Measurements from ENCODE around the gene ATP5F1D. TPM values are rescaled to one million over a fixed set of nuclear protein-coding genes. Genes with fewer than 3 reads are reported as not detected.

Gene ATP5F1D
- total RNA-seq, 1 donor: 12.1 TPM

DNA sequence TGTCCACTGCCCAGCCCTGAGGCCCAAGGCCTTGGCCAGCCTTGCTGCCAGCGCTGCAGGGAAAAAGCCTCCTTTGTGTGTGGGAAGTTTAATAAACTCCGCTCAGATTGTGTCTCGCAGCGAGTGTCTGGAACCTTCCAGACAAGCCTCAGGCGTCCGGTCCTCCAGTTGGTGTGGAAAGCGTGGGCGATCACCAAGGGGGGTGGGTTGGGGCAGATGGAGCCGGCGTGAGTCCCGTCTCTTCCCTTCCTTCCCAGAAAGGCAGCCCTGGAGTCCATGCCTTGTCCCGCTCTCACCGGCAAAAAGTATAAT, 31.4 kb upstream of the ATP5F1D start:
- TF ChIP-seq, protein P1, sequence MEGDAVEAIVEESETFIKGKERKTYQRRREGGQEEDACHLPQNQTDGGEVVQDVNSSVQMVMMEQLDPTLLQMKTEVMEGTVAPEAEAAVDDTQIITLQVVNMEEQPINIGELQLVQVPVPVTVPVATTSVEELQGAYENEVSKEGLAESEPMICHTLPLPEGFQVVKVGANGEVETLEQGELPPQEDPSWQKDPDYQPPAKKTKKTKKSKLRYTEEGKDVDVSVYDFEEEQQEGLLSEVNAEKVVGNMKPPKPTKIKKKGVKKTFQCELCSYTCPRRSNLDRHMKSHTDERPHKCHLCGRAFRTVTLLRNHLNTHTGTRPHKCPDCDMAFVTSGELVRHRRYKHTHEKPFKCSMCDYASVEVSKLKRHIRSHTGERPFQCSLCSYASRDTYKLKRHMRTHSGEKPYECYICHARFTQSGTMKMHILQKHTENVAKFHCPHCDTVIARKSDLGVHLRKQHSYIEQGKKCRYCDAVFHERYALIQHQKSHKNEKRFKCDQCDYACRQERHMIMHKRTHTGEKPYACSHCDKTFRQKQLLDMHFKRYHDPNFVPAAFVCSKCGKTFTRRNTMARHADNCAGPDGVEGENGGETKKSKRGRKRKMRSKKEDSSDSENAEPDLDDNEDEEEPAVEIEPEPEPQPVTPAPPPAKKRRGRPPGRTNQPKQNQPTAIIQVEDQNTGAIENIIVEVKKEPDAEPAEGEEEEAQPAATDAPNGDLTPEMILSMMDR (IDR thresholded peaks at IDR 0.05; ENCODE audit: insufficient read depth, low read depth, low read length): no peak
- no peak overlapping the region for H3K4me3 ChIP-seq (ENCODE audit: low read depth, low read length)
- no peak for DNase-seq (ENCODE audit: low read depth)

DNA sequence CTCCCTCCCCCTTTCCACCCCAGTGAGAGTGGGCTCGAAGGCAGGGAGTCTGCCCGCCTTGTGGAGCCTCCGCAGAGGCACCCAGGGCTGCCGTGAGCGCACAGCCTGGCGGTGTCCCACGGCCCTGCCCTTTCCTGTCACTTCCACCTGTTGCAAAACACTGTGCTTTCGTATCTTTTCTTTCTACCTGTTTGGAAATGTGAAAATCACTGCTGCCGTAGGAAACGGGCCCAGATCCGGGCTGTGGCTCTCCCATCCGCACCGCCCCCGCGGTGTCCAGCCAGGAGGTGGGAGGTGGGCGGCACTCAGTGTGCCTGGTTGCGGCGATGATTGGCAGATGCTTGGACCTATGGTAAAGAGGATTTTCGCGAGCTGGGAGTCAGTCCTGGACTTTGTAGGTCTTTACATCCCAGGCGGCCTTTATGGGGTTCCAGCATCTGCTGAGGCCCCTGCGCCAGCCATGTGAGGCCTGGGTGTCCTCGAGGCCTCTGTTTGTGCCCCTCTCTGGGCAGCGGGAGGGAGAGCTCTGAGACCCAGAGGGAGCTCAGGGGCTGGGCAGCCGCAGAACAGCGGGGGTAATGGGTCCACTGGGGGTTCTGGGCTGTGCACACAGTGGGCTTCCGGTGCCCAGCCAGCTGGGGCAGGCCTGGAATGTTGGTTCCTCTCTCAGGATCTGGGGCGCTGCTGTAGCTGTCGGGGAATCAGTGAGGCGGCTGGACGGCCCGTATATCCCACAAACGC, 29.9 kb upstream of the ATP5F1D start:
- H3K4me3 ChIP-seq (ENCODE audit: low read depth, low read length): no peak overlapping the region
- TF ChIP-seq, protein P1 (IDR thresholded peaks at IDR 0.05; ENCODE audit: insufficient read depth, low read depth, low read length): no peak
- peak; percentile 57 for DNase-seq (ENCODE audit: low read depth)

DNA sequence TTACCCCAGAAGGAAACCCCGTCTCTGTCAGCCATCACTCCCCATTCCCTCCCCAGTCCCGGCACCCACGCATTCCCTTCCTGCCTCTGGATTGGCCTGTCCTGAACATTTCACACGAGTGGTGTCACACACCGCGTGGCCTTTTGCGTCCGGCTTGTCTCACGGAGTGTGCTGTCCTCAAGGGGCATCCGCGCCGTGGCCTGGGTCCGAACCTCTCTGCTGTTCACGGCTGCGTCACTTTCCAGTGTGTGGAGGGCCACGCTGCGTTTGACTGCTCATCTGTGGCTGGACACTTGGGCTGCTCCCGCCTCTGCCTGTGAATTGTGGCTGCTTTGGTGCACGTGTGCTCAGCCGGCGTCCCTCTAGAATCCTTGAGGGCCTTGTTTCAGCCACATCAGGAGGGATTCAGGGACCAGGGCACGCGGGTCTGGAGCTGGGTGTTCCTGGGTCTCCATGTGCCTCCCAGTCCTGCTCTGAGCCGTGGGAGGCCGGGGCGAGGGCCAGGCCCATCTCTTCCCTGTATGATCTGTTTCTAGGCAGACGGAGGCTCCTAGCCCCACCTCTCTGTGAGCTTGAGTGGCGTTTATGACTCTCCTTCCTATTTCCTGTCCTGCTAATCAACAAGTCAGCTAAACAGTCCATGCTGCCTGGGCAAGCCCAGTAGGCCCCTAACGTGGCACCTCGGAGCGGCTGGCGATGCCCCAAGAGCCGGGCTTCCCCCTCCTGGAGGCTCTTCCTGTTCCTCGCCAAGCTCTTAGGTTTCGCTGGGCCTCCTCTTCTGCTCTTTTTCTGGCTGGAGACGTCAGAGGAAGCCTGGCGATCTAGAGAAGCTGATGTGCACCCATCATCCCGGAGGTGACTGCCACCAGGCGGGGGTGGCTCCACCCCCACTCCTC, 27.9 kb upstream of the ATP5F1D start:
- TF ChIP-seq, protein P1 (IDR thresholded peaks at IDR 0.05; ENCODE audit: insufficient read depth, low read depth, low read length): no peak
- DNase-seq (ENCODE audit: low read depth): peak; percentile 92
- H3K4me3 ChIP-seq (ENCODE audit: low read depth, low read length): no peak overlapping the region

DNA sequence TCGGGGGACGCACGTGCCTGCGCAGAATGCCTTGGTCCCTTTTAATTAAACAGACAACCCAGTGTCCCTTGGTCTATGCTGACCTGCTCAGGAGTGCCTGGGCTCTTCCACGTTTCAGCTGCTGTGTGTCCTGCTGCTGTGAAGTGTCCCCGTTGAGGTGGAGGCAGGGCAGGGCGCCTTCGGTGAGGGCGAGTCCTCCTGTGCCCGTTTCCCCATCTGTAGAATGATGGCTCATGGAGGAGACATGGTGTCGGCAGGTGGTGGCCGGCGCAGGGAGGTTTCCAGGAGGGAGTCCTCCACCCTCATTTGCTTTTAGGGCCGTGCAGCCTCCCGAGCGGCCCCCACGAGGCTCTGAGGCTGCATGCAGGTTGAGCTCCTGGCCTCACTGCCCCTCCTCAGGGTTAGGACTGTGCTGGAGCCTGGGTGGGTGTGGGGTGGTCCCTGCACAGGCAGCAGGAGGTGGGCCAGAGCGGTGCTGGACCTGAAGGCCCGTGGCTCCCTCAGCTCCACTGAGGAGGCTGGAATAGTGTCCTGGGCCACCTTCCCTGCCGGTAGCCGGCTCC, 27.2 kb upstream of the ATP5F1D start:
- TF ChIP-seq, protein P1 (IDR thresholded peaks at IDR 0.05; ENCODE audit: insufficient read depth, low read depth, low read length): no peak
- no peak for DNase-seq (ENCODE audit: low read depth)
- H3K4me3 ChIP-seq (ENCODE audit: low read depth, low read length): no peak overlapping the region

DNA sequence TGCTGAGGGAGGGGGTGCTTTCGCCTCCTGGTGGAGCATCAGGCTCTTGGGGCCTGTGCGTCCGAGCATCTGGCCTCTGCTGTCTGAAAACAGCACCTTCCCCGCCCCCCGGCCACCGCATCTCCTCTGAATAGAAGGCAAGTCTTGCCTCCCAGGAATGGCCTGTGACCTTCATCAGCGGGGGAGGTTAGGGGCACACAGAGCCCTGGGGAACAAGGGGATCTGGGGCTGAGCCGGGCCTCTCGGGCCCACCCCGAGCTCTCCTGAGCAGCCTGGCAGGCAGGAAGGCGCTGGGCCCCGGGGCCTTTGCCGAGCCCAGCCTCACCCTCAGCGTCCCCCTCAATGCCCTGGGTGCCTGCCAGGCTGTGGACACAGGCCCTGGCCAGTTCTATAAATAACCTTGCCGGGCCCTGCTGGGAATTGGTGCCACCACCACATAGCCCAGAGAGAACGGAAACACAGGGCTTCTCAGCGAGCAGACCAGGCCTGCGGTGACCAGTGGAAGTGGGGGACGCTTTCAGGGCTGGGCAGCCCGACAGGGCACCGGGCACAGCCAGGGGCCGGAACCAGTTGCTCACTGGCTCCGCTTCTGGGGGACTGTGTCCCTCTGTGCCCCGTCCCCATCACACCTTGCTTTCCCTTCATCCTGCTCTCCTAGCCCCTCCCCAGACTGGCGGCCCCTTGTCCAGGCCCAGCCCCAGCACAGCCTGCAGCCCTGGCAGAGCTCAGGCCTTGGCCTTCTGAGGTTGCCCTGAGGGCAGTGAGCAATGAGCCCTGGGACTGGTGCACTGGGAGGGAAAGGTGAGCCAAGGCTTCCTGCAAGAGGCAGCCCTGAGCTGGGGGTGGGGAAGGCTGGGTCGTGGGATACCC, 26.5 kb upstream of the ATP5F1D start:
- TF ChIP-seq, protein P1 (IDR thresholded peaks at IDR 0.05; ENCODE audit: insufficient read depth, low read depth, low read length): no peak
- DNase-seq (ENCODE audit: low read depth): no peak
- H3K4me3 ChIP-seq (ENCODE audit: low read depth, low read length): no peak overlapping the region

DNA sequence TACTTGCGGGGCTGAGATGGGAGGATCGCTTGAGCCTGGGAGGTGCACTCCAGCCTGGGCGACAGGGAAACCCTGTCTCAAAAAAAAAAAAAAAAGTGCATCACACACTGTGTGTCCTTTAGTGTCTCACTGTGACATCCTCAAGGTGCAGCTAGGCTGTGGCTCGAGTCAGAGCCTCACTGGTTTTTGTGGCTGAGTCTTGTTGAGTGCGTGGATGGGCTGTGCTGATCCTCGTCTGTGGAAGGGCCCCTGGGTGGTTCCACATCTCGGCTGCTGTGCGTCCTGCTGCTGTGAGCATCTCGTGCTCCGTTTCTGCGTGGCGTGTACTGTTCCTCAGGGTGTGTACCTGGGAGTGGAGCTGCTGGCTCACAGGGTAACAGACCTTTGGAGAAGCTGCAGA, 24.8 kb upstream of the ATP5F1D start:
- H3K4me3 ChIP-seq (ENCODE audit: low read depth, low read length): no peak overlapping the region
- no peak for DNase-seq (ENCODE audit: low read depth)
- TF ChIP-seq, protein P1 (IDR thresholded peaks at IDR 0.05; ENCODE audit: insufficient read depth, low read depth, low read length): no peak

All from fibroblast of villous mesenchyme (primary cell).